Cardiac muscle cell (in vitro differentiated cells and primary cell): ENCODE results near the gene SESN2. TPM values are rescaled to one million over a fixed set of nuclear protein-coding genes. Genes with fewer than 3 reads are reported as not detected.

ENCODE experiments used
- DNase-seq, 2 donors: peaks; one replicate each; pipeline versions ENCODE4 v3.0.0 to v3.0.0-alpha.2; 2010 to 2017; ENCODE audit warnings: low read depth in 1 of 2, low spot score in 1 of 2
- H3K27ac ChIP-seq: fragments of 200-600 bp; sonication (generic); 2 replicates; pipeline ENCODE4 v1.5.1; 2016
- H3K27me3 ChIP-seq: fragments of 200-600 bp; sonication (generic); 2 replicates; pipeline ENCODE4 v1.6.0; 2016; ENCODE audit warnings: control low read depth
- H3K36me3 ChIP-seq: fragments of 200-600 bp; sonication (generic); 2 replicates; pipeline ENCODE4 v1.5.1; 2016; ENCODE audit warnings: control low read depth
- H3K4me1 ChIP-seq: fragments of 200-600 bp; sonication (generic); 2 replicates; pipeline ENCODE4 v1.8.1; 2017; ENCODE audit warnings: low read depth, mild to moderate bottlenecking, mixed run types
- H3K4me3 ChIP-seq: fragments of 200-600 bp; sonication (generic); 2 replicates; pipeline ENCODE4 v1.5.1; 2016; ENCODE audit warnings: mild to moderate bottlenecking
- H3K9me3 ChIP-seq: fragments of 200-600 bp; sonication (generic); 2 replicates; pipeline ENCODE4 v1.5.1; 2017; ENCODE audit warnings: low read depth, mild to moderate bottlenecking, control low read depth
- polyA plus RNA-seq: library from polyadenylated mRNA; unstranded; fragments of >200 nt; fragmentation: Nextera tagmentation; extraction: Ambion mirVana; gene quantifications from 2 replicates; pipeline ENCODE4 v1.2.1, GENCODE V29; 2016
- total RNA-seq: library from RNA; depleted of rRNA; stranded (reverse); fragments of >200 nt; gene quantifications from 2 replicates; pipeline ENCODE4 v1.2.3, GENCODE V29; 2016
- TF ChIP-seq, protein P1 (sequence below): IDR thresholded peaks from 2 replicates; pipeline ENCODE4 v1.5.1; 2012; ENCODE audit warnings: low read depth, mild to moderate bottlenecking, low read length

Gene SESN2
- total and polyA plus RNA-seq, 2 experiments from 2014 or later = 24.6 to 24.8 TPM

DNA sequence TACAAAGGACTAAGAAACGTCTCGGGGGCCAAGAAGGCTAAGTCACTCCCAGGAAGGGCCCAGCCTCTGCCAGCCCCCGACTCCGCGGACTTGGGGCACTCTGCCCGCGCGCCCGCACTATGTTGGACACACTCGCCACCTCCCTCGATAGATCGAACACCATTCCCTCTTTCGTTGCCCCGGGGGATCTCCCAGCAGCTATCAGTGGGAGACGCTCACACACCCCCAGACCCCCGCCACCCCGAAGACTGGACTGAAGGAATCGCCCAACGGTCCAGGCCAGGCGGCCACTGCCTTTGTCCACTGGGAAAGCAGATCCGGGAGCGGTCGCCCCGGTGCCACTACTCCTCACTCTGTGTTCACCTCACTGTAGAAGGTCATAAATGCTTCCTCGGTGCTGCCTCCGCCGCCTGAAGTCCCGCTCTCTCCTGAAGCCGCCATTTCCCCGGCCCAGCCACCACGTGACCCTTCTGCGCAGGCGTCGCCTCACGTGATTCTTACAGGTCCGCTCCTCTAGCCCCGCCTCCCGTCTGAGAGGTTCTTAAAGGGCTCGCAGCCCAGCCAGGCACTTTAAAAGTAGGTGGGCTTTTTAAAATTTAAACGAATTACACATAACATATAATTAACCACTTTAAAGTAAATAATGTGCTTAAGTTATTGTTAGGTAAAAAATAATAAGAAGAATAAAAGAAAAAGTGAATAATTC lies 26.6 kb upstream of the SESN2 start, which contains the start of gene DNAJC8:
Gene DNAJC8 (minus strand): TSS at position 472 of the 706 bp plus-strand sequence. CDS start 31 bp downstream, at position 441.
- DNase-seq = peak; percentile 94 to 98
- Histone ChIP-seq H3K4me1 (peaks cover 11% of the 10 kb centered on the region), H3K27me3 (no peaks in the 10 kb centered on the region), H3K9me3 (no peaks in the 10 kb centered on the region), H3K4me3 (peak within 1 kb of the TSS; percentile 91), H3K27ac (peak within 1 kb of the TSS; percentile 97), H3K36me3 (peaks cover 13% of the 10 kb centered on the region)
- TF ChIP-seq, protein P1, sequence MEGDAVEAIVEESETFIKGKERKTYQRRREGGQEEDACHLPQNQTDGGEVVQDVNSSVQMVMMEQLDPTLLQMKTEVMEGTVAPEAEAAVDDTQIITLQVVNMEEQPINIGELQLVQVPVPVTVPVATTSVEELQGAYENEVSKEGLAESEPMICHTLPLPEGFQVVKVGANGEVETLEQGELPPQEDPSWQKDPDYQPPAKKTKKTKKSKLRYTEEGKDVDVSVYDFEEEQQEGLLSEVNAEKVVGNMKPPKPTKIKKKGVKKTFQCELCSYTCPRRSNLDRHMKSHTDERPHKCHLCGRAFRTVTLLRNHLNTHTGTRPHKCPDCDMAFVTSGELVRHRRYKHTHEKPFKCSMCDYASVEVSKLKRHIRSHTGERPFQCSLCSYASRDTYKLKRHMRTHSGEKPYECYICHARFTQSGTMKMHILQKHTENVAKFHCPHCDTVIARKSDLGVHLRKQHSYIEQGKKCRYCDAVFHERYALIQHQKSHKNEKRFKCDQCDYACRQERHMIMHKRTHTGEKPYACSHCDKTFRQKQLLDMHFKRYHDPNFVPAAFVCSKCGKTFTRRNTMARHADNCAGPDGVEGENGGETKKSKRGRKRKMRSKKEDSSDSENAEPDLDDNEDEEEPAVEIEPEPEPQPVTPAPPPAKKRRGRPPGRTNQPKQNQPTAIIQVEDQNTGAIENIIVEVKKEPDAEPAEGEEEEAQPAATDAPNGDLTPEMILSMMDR = no peak

GRCh38 chr1:28233264-28233606 lies 26.1 kb upstream of the SESN2 start:
- Histone ChIP-seq H3K27ac (no peak overlapping the region), H3K4me3 (peak overlapping the region; percentile 91), H3K27me3 (no peaks in the 10 kb centered on the region), H3K4me1 (peaks cover 11% of the 10 kb centered on the region), H3K36me3 (peaks cover 13% of the 10 kb centered on the region), H3K9me3 (no peaks in the 10 kb centered on the region)
- DNase-seq = no peak
- TF ChIP-seq, protein P1 = no peak

DNA sequence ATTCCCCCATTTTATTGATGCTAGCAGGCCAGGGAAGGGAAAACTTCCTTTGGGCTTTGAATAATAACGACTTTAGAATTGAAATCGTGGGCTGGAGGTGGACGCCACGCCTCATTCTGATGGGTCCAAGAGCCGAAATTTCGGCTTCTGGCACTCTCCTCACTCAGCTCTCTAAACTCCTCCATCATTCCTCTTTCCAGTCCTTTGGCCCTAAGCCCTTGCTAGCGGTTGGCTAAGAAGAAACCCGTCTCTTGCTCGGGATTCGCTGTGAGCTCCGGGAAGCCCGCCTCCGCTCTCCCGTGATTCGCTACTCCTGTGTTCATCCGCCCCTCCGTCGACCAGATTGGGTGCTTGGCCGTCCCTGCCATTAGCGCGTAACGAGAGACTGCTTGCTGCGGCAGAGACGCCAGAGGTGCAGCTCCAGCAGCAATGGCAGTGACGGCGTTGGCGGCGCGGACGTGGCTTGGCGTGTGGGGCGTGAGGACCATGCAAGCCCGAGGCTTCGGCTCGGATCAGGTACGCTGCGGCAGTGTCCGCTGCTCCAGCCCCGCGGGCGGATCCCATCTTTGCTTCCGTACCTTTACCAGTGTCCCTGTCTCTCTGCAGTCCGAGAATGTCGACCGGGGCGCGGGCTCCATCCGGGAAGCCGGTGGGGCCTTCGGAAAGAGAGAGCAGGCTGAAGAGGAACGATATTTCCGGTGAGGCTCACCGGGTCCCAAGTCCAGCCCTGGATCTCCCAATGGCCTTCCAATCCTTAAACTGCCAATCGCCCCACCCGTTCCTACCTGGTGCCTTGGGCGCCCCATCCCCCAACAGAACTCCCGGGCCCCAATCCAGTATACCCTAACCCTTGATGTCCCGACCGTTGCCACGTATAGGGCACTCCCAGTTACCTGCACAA lies 23.3 kb upstream of the SESN2 start, which contains the start of gene ATP5IF1:
Gene ATP5IF1 (plus strand): TSS at position 370 of the 901 bp plus-strand sequence. CDS start 60 bp downstream, at position 430.
- Histone ChIP-seq H3K27ac (peak within 1 kb of the TSS; percentile 57), H3K4me1 (peaks cover 21% of the 10 kb centered on the region), H3K4me3 (peak within 1 kb of the TSS; percentile 77), H3K36me3 (peaks cover 4% of the 10 kb centered on the region), H3K9me3 (no peaks in the 10 kb centered on the region), H3K27me3 (no peaks in the 10 kb centered on the region)
- peak; percentile 98 for DNase-seq
- TF ChIP-seq, protein P1 = no peak

GRCh38 chr1:28236656-28237322 lies 22.5 kb upstream of the SESN2 start:
- H3K27ac ChIP-seq = peak overlapping the region; percentile 57
- no peak for DNase-seq
- H3K9me3 ChIP-seq = no peaks in the 10 kb centered on the region
- peaks cover 20% of the 10 kb centered on the region for H3K4me1 ChIP-seq
- TF ChIP-seq, protein P1 = no peak
- H3K4me3 ChIP-seq = peak overlapping the region; percentile 77
- H3K36me3 ChIP-seq = peaks cover 4% of the 10 kb centered on the region
- no peaks in the 10 kb centered on the region for H3K27me3 ChIP-seq

DNA sequence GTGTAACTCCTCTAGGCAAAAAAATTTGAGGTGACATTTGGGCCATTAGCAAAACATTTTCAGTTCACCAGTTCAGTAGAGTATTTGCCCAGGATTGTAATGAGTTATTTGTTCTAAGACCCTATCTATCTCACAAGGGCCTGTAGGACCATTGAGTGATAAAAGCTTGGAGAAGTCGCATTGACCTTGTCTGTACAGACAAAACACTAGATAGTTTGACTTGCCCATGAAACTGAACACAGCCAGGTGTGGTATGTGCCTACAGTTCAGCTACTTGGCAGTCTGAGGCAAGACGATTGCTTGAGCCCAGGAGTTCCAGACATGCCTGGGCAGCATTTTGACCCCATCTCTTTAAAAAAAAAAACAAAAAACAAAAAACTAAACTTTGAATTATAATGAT lies 20.3 kb upstream of the SESN2 start:
- Histone ChIP-seq H3K9me3 (no peaks in the 10 kb centered on the region), H3K4me3 (no peak overlapping the region), H3K36me3 (peaks cover 4% of the 10 kb centered on the region), H3K4me1 (peaks cover 20% of the 10 kb centered on the region), H3K27me3 (no peaks in the 10 kb centered on the region), H3K27ac (peak overlapping the region; percentile 71)
- DNase-seq = no peak
- TF ChIP-seq, protein P1 = no peak
